Measurements from ENCODE around the gene TIMP3. TPM values are rescaled to one million over a fixed set of nuclear protein-coding genes. Genes with fewer than 3 reads are reported as not detected.

Gene TIMP3
- polyA plus RNA-seq, 4 donors: 157 to 172 (median 162) TPM

DNA sequence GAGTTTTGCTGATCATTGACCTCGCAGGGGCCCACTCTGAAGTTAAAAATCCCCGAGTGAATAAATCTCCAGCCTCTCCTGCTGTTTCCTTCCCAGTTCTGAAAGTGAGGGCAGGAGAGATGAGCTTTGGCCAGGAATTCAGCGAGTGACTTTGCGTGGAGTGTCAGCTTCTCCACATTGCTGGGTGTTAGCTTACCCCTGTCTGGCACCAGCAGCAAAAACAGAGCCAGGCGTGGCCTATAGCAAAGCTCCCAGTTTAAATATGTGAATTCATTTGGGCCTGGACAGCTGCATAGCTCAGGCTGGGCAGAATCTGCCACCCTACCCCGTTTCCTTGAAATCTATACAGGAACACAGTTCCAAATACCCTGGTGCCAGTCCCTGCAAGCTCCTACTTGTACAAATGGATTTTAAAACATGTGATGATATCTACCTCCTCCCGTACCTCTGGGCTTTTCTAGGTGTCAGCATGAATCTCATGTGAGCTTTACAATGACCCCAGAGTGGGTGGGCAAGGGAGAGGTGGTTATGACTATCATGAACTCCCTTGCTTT lies 25.6 kb downstream of the TIMP3 start:
- DNase-seq (ENCODE audit: low read depth in 4 of 4, low spot score in 3 of 4): no peak

DNA sequence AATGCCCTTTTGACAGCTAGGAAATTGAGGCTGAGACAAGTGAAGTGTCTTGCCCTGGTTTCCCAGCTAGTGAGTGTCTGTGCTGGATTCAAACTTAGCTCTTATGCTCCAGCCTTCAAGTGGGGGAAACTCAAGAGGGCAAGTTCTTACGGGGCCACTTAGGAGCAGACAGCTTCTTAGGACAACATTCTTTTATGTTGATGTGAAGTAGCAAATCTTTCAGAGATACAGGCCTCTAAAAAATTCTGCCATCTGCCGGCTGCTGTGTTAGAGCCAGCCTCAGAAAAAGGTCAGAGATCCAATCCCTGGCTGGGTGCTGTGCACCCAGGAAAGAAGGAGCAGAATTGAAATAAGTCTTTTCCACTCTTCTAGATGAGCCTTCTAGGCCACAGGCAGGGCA lies 26.6 kb downstream of the TIMP3 start:
- DNase-seq (ENCODE audit: low read depth in 4 of 4, low spot score in 3 of 4): no peak

DNA sequence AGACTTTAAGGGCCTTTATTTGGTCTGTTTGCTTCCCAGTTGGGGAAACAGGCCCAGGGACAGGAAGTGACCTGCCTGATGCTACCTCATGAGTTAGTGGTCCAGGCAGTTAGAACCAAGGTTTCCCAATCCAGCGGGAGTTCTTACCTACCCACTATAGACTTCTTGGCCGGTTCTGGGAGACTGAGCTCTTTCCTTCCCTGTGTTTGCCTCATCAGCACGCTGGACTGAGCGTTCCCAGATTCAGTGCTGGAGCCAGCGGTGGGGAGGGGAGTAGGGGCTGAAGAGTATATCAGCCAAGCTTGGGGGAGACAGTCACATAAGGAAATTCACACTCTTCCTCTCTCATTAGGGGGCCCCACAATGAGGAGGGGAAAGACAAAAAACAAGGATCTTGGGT lies 27.1 kb downstream of the TIMP3 start:
- no peak for DNase-seq (ENCODE audit: low read depth in 4 of 4, low spot score in 3 of 4)

DNA sequence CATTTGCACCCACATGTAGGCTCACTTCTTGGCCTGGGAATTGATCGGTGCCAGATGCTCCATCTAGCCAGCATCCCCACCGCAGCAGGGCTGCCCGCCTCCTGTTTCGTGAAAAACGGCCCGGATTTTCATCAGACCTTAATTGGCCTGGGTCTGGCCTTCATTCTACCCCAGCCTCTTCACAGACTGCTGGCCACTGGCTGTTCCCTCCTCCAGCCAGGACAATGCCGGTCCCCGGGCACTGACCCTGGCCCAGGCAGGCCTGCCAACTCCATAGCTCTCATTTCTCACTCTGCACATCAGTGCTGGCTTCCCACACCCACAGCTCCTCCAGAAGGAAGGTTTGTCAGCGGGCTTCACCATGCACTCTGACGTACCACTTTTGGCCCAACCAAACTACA lies 27.9 kb downstream of the TIMP3 start:
- DNase-seq (ENCODE audit: low read depth in 4 of 4, low spot score in 3 of 4): no peak

DNA sequence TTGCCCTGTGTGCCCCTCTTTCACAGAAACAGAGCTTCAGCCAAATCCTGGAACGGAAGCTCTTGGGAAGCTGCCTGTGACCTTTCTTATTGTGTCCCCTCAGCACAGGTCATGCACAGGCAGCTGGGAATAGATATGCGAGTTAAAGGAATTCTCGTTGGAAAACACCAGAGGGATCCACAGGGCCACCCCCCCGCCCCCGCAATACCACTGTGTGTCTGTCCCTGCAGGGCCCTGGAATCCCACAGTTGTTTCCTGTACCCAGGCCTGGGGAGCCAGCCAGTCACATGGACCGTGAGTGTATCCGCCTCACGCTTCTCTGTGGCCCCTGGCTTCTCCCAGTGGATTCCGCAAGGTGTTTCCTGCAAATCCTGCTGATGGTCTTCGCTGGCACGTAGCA lies 29.0 kb downstream of the TIMP3 start:
- DNase-seq (ENCODE audit: low read depth in 4 of 4, low spot score in 3 of 4): no peak

DNA sequence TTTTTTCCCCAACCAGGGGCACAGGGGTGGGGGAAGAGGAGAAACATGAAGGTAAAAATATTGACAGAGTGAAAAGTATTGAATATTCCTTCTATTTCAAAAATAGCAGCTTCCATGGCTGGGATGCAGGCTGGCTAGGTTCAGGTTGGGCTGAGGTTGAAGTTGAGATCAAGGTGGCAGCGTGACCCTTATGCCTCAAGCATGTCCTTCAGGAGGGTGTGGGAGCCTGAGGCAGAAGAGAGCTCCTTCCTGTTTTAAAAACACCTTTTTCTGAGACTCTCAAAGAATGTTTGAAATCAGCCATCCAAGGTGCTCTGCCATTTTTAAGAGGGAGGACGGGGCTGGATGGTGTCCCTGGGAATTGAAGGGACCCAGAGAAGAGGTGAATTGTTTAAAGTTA lies 29.5 kb downstream of the TIMP3 start:
- no peak for DNase-seq (ENCODE audit: low read depth in 4 of 4, low spot score in 3 of 4)

DNA sequence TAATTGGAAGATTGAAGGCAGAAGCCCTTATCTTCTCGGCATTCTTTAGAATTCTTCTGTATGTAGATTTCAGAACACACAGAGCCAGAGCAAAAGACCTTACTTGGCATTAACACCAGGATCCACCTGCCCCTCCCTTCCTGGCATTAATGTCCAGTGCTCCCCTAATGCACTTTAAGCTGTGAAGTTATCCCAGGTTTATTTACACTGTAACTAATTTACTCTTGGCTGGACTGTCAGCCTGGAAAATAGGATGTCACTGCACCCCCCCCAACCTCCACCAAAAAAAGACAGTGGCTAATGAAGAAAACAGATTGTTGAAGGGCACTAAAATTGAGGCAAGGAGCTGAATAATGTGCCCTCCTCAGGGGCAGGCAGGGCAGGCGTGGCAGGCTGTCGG lies 30.1 kb downstream of the TIMP3 start:
- no peak for DNase-seq (ENCODE audit: low read depth in 4 of 4, low spot score in 3 of 4)

DNA sequence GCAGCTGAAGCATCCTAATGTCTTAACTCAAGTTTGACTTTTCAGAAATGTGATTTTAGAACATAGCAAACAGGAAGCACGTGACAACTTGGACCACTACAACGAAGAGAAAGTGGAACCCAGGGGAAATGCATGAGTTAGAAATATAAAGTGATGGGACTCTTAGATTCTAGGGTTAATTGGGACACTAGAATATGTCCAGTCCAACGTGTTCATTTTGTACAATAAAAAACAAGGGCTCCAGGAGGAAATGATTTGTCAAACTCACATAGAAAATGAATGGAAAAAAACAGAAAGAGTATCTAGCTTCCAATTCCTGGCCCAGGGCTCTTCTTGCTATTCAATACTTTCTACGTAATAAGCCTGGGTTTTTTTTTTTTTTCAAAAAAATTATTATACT lies 30.7 kb downstream of the TIMP3 start:
- DNase-seq (ENCODE audit: low read depth in 4 of 4, low spot score in 3 of 4): no peak

DNA sequence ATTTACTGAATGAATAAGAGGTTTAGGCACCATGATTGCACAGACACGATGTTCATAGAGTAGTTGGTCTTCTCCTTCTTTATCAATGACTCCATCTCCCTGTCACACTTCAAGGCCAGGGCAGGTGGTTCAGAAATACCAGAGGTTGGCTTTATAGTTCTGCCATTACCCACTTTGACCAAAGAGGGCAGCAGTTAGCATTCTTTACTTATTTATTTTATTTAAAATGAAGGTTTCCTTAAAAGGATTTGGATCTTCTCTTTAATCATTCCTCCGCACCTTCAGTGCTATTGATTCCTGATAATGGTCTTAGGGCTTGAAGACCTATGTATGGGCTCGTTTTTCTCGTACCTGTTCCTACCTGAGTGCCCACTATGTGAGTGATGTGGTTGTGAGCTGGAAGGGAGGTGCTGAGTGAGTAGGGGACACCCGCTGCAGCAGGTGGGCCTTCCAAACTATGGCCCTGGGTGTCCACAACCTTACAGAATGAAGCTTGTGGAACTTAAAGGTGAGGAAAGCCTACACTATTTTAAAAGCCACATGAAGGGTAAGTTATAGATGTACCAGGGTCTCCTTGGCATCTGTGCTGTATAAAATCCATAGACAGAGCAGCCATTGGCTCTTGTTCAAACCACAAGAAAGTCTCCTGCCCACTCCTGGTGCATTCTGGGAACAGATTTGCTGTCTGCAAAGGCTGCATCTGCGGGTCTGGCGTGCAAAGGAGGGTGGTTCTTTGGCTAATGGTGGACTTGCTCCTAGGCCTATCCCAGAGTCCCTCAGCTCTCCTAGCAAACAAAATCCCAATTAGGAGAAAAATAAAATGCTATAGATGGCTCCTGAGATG lies 35.0 kb downstream of the TIMP3 start:
- no peak for DNase-seq (ENCODE audit: low read depth in 4 of 4, low spot score in 3 of 4)

DNA sequence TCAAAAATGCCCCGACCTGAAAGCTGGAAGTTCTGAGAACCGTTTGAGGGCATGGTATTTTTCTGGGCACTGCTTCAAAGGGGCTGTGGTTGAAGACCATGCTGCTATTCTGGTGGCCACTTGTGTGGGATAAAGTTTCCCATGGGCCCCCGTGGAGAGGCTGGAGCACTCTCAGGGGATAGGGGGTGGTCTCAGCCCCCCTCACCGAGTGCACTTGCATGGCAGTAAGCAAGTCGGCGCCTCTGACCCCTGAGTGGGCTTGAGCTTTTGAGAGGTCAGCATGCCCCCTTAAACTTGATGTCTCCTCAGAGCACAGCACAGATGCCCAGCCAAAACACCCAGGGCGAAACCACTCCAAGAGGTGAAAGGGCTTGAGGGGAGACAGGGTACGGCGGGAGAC lies 35.6 kb downstream of the TIMP3 start:
- no peak for DNase-seq (ENCODE audit: low read depth in 4 of 4, low spot score in 3 of 4)

DNA sequence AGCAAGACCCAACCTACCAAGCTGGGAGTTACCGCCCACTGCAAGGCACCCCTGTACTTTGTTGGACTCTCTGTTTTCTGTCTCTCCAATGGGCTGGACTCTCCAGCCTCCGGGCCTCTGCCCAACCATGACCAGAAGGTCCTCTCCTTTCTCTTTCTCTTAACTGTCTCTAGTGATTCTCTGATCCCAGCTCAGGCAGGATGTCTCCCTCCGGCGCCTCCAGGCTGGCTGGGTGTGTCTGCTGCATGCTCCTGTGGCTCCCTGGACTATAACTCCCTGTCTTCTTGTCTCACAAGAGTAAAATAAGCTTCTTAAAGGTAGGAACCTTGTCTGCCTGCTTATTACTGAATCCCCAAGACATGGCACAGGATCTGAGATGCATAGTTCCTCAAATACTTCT lies 36.3 kb downstream of the TIMP3 start:
- no peak for DNase-seq (ENCODE audit: low read depth in 4 of 4, low spot score in 3 of 4)

DNA sequence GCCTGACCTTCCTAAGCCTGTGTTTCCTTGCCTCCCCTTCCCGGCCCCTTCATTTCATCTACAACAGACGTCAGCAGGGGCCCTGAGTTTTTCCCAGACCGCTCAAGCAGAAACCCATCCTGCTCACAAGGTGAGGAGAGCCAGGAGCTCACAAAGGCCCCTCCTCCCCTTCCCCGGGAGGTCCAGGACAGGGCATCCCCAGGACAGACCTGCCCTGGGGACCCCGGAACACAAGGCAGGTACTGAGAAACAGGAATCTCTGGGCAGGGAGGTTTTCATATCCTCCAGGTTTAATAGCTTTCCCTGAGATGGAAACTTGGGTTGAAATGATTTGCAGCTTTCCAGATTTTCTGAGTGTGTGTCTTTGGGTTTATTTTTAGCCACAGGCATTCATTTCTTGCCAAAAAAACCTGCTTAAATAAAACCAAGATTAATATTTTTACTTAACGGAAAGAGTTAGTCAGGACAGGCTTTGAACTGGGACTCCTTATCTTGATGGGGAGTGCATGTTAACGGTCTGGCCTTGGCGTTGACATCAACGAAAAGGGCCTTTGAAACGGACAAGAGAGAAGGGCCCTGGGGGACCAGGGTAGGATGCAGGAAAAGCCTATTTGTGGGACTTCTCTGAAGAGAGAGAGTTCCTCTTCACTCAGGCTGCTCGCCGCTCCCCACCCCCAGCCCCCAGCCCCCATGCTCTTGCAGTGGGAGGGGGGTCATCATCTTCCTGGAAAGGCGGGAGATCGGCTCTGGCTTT lies 38.5 kb downstream of the TIMP3 start:
- peak in 2 of 4 donors; percentile 58 to 66 for DNase-seq (ENCODE audit: low read depth in 4 of 4, low spot score in 3 of 4)

DNA sequence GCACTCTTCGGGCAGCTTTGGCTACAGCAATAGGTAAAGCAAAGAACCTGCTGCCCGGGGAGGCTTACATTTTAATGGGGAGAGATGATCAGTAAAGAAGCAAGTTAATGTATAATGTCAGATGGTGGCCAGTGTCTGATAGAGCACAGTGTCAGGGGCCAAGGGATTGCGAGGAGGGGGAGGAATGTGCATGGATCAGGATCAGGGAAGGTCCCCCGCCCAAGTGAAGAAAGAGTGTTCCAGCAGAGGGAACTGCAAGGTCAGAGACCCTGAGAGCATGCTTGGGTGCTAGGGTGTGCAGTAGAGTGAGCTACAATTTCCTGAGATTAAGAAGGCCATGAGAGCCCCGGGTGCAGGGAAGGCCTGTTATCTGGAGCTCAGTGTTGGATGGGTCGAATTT lies 39.7 kb downstream of the TIMP3 start:
- DNase-seq (ENCODE audit: low read depth in 4 of 4, low spot score in 3 of 4): no peak

DNA sequence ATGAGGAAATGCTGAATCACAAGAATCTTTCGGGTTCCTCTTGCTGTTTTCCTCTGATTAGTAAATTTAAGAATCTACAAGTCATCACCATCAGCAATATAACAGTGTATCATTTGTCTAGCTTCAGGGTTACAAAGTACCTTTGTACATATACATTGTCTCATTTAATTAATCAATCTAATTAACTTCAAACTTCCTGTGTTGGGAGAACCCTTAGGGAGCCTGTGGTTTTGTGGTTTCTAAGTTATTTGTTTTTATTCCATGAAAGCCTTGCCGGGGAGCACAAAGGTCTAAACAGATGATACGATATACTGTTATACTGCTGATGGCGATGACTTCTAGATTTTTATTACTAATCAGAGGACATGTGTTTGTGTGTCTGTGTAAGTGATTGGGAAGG lies 41.0 kb downstream of the TIMP3 start:
- DNase-seq (ENCODE audit: low read depth in 4 of 4, low spot score in 3 of 4): no peak

DNA sequence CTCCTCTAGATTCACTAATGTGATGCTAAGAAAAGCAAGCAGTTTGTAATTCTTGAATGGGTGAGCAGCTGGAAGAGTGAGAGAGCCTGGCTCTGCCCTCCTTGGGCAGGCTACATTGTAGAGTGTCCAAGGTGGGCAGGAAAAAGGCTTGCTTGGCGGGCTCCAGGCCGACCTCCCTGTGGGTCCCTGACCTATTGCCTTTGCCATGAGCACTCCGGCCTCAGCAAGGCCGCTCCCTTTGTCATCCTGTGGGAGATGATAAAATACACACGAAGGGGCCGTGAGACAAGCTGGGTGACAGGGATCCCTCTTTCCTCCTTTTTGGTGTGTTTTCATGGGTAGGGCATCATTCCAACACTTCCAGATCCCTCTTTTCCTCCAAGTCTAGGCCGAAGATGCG lies 41.8 kb downstream of the TIMP3 start:
- no peak for DNase-seq (ENCODE audit: low read depth in 4 of 4, low spot score in 3 of 4)

DNA sequence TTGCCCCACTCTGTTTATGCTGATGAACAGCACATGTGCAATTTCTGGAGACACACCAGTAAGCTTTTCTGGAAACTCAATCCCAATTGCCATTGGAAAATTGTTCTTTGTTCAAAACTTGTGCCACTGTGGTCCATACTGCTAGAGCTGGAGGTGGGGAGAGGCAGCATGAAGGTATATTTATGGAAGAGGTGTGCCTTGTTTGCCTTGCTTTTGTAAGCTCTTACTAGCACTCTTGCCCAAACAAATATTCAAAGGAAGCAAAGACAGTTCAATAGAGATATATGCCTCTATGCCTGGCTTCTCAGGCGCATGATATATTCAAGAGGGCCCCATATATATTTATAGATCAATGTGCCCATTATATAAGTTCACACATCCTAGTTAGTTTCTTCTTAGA lies 42.7 kb downstream of the TIMP3 start:
- DNase-seq (ENCODE audit: low read depth in 4 of 4, low spot score in 3 of 4): no peak

DNA sequence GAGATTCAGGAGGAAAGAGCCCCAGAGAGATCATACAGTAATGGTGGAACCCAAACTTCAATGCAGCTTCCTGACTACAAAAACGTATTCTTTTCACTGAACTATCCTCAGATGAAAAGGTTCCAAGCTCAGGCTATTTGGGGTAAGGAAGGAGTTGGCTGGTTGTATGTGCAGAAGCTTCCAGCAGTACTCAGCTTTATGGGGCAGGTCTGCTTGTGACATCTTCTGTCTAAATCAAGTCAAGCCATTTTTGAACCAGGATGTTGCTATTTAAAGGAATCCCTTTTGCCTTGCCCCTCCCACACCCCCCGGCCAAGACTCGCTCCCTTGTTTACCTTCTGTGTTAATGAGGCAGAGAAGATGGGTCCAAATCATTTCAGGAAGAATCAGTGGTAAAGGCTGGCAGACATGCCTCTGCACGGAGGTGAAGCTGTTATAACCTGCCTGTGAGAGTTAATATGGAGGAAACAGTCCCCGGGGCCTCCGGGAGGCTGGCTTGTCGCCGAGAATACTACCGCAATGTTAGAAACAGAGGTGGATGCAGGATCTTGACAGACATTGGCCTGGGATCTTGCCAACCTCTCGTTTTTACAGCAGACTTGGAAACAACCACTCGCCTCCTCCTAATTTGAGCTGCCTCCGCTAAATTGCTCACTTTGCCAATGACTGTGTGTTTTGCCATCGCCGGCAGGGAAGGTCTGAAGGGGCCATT lies 45.4 kb downstream of the TIMP3 start:
- DNase-seq (ENCODE audit: low read depth in 4 of 4, low spot score in 3 of 4): no peak

DNA sequence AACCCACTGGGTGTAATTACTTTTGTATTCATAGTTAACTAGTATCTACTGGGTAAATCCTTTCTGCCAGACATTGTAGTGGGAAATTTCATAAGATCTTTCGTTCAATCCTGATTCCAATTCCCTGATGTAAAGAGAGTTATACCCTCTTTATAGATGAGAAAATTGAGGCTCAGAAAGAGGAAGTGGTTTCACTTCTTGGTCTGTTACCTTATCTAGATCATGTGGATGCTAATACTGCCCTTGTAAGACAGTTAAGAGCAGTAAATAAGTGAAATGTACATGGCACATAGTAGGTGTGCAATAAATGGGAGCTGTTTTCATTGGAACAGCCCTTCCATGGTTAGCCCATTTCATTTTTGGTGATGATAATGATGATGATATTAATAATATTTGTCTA lies 46.7 kb downstream of the TIMP3 start:
- no peak for DNase-seq (ENCODE audit: low read depth in 4 of 4, low spot score in 3 of 4)

DNA sequence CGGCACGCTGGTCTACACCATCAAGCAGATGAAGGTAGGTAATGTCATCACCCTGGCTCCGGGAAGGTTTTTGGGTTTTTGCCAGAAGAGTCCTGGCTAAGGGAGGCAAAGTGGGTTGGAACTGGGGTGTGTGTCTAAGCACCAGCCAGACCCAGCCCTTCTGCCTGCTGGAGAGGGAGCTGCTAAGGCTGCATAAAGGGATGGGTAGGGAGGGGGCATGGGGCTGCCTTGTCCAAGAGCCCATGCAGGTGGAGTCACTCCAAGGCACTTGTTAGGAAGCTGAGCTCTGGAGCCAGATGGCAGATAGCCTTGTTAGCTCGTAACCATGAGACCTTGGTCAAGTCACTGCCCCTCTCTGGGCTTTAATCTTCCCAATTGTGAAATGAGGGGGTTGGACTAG lies 48.0 kb downstream of the TIMP3 start:
- no peak for DNase-seq (ENCODE audit: low read depth in 4 of 4, low spot score in 3 of 4)

DNA sequence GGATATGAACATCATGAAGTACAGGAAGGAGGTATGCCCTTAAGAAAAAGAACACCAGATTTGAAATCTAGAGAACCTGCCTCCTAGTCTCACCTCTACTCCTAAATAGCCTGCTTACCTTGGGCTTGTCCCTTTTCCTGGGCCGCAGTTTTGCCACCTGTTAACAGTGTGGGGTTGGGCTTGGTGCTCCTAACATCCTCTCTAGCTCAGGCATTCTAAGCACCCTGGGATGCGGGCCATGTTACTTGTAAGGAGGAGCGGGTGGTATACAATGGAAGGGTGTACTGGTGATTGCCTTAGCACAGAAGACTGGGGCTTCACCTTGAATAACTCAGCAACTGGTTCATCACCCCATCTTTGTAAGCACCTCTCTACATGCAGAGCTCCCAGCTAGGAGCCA lies 48.7 kb downstream of the TIMP3 start:
- no peak for DNase-seq (ENCODE audit: low read depth in 4 of 4, low spot score in 3 of 4)
